SK-N-SH treated with all-trans-retinoic acid at 6 μM for 48 hours (cell line): ENCODE measurements around the gene FTCDNL1.

Source experiments
- ARNTL ChIP-seq: fragments of 450-650 bp; formaldehyde crosslinking; IDR thresholded peaks from 2 replicates; pipeline ENCODE4 v1.5.0; 2020; ENCODE audit warnings: low read depth, mild to moderate bottlenecking, moderate library complexity, borderline replicate concordance
- CSDC2 ChIP-seq: fragments of 250-450 bp; sonication (Bioruptor Pico); IDR thresholded peaks from 2 replicates; pipeline ENCODE4 v1.5.0; 2020; ENCODE audit warnings: mild to moderate bottlenecking, moderate library complexity
- TCF4 ChIP-seq: fragments of 250-450 bp; sonication (Bioruptor Pico); IDR thresholded peaks from 2 replicates; pipeline ENCODE4 v1.8.0; 2021; ENCODE audit warnings: mild to moderate bottlenecking, moderate library complexity, borderline replicate concordance
- ZFP3 ChIP-seq: fragments of 250-450 bp; sonication (Bioruptor Pico); IDR thresholded peaks from 2 replicates; pipeline ENCODE4 v1.5.0; 2020; ENCODE audit warnings: mild to moderate bottlenecking, moderate library complexity
- TF ChIP-seq, protein P1 (sequence below): fragments of 250-450 bp; sonication (Bioruptor Pico); IDR thresholded peaks from 2 replicates; pipeline ENCODE4 v1.5.1; 2021; ENCODE audit warnings: mild to moderate bottlenecking, moderate library complexity
- TF ChIP-seq, protein P2 (sequence below): fragments of 250-450 bp; sonication (Bioruptor Pico); IDR thresholded peaks from 2 replicates; pipeline ENCODE4 v1.5.1; 2020; ENCODE audit warnings: low read depth, mild to moderate bottlenecking, moderate library complexity
- TF ChIP-seq, protein P3 (sequence below): fragments of 250-450 bp; sonication (Bioruptor Pico); IDR thresholded peaks from 2 replicates; pipeline ENCODE4 v1.8.0; 2020; ENCODE audit warnings: mild to moderate bottlenecking, moderate library complexity, borderline replicate concordance

DNA sequence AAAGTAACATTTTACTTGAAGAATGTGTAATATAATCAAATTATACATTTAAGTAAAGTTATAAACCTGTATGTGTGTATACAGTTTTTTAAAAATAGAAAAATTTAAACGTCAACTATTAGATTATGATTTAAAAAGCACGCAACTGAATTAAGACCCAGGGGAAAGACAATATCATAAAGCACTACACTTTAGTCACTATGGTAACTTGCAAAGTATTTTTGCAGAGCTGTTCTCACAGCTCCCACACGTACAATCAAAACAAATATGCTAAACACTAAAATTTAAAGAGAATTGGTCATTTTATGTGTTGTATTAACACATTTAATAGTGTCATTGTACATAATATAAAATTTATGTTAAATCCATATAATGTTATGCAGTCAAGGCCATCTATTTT lies 59.7 kb downstream of the FTCDNL1 start:
- TF ChIP-seq, protein P1, sequence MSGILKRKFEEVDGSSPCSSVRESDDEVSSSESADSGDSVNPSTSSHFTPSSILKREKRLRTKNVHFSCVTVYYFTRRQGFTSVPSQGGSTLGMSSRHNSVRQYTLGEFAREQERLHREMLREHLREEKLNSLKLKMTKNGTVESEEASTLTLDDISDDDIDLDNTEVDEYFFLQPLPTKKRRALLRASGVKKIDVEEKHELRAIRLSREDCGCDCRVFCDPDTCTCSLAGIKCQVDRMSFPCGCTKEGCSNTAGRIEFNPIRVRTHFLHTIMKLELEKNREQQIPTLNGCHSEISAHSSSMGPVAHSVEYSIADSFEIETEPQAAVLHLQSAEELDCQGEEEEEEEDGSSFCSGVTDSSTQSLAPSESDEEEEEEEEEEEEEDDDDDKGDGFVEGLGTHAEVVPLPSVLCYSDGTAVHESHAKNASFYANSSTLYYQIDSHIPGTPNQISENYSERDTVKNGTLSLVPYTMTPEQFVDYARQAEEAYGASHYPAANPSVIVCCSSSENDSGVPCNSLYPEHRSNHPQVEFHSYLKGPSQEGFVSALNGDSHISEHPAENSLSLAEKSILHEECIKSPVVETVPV, result no peak
- TF ChIP-seq ZFP3 (CRISPR knock-in tag) (no peak), TCF4 (CRISPR knock-in tag) (no peak), ARNTL (CRISPR knock-in tag) (no peak), CSDC2 (CRISPR knock-in tag) (no peak)
- TF ChIP-seq, protein P2, sequence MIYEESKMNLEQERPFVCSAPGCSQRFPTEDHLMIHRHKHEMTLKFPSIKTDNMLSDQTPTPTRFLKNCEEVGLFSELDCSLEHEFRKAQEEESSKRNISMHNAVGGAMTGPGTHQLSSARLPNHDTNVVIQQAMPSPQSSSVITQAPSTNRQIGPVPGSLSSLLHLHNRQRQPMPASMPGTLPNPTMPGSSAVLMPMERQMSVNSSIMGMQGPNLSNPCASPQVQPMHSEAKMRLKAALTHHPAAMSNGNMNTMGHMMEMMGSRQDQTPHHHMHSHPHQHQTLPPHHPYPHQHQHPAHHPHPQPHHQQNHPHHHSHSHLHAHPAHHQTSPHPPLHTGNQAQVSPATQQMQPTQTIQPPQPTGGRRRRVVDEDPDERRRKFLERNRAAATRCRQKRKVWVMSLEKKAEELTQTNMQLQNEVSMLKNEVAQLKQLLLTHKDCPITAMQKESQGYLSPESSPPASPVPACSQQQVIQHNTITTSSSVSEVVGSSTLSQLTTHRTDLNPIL (CRISPR knock-in tag), result no peak
- TF ChIP-seq, protein P3, sequence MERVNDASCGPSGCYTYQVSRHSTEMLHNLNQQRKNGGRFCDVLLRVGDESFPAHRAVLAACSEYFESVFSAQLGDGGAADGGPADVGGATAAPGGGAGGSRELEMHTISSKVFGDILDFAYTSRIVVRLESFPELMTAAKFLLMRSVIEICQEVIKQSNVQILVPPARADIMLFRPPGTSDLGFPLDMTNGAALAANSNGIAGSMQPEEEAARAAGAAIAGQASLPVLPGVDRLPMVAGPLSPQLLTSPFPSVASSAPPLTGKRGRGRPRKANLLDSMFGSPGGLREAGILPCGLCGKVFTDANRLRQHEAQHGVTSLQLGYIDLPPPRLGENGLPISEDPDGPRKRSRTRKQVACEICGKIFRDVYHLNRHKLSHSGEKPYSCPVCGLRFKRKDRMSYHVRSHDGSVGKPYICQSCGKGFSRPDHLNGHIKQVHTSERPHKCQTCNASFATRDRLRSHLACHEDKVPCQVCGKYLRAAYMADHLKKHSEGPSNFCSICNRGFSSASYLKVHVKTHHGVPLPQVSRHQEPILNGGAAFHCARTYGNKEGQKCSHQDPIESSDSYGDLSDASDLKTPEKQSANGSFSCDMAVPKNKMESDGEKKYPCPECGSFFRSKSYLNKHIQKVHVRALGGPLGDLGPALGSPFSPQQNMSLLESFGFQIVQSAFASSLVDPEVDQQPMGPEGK, result no peak
